HepG2 (cell line): ENCODE results near the gene FBXW5. TPM values are rescaled to one million over a fixed set of nuclear protein-coding genes. Genes with fewer than 3 reads are reported as not detected.

Source experiments
- AGO1 ChIP-seq: fragments of 200-400 bp; formaldehyde crosslinking; IDR thresholded peaks from 2 replicates; pipeline ENCODE4 v1.6.1; 2017; ENCODE audit warnings: mild to moderate bottlenecking, low read depth, low read length, moderate library complexity; ENCODE audit not compliant: poor library complexity, severe bottlenecking
- CENPX ChIP-seq: sonication (generic); formaldehyde crosslinking; IDR thresholded peaks from 2 replicates; pipeline ENCODE4 v1.9.0; 2021; ENCODE audit warnings: mild to moderate bottlenecking, missing genetic modification reagents, moderate library complexity
- DPF2 ChIP-seq: sonication (generic); formaldehyde crosslinking; IDR thresholded peaks from 2 replicates; pipeline ENCODE4 v1.4.0; 2020; ENCODE audit warnings: mild to moderate bottlenecking, low read depth, missing genetic modification reagents, borderline replicate concordance
- FLYWCH1 ChIP-seq: sonication (generic); formaldehyde crosslinking; IDR thresholded peaks from 2 replicates; pipeline ENCODE4 v1.8.1; 2023; ENCODE audit warnings: mild to moderate bottlenecking, missing genetic modification reagents
- FOXA1 ChIP-seq, 2 experiments: fragments of 450-650 bp in 1 of 2; sonication (generic) in 1 of 2; formaldehyde crosslinking in 1 of 2; IDR thresholded peaks; 2 replicates each; pipeline versions ENCODE4 v1.4.0 to v1.6.1; 2016 to 2020; ENCODE audit warnings: missing genetic modification reagents in 1 of 2
- GATAD1 ChIP-seq: IDR thresholded peaks from 2 replicates; pipeline ENCODE4 v1.6.1; 2016; ENCODE audit warnings: missing genetic modification reagents, missing compliant biosample characterization
- HMG20B ChIP-seq: conservative IDR thresholded peaks from 2 replicates; pipeline ENCODE4 v1.6.1; 2016; ENCODE audit warnings: missing genetic modification reagents, missing compliant biosample characterization
- KDM1A ChIP-seq: IDR thresholded peaks from 2 replicates; pipeline ENCODE4 v1.6.1; 2016; ENCODE audit warnings: missing compliant biosample characterization
- NFYC ChIP-seq: IDR thresholded peaks from 2 replicates; pipeline ENCODE4 v1.6.1; 2016; ENCODE audit warnings: missing genetic modification reagents, missing compliant biosample characterization
- PATZ1 ChIP-seq: sonication (generic); formaldehyde crosslinking; IDR thresholded peaks from 2 replicates; pipeline ENCODE4 v1.4.0; 2020; ENCODE audit warnings: missing genetic modification reagents
- PLRG1 ChIP-seq: fragments of 450-650 bp; conservative IDR thresholded peaks from 2 replicates; pipeline ENCODE4 v1.6.1; 2016
- RAD21 ChIP-seq: fragments of 450-650 bp; formaldehyde crosslinking; IDR thresholded peaks from 2 replicates; pipeline ENCODE4 v1.5.0; 2020; ENCODE audit warnings: mild to moderate bottlenecking
- SATB2 ChIP-seq: sonication (generic); formaldehyde crosslinking; IDR thresholded peaks from 2 replicates; pipeline ENCODE4 v1.5.0; 2020; ENCODE audit warnings: missing genetic modification reagents
- SKI ChIP-seq: fragments of 450-650 bp; IDR thresholded peaks from one replicate; pipeline ENCODE4 v1.6.1; 2018; ENCODE audit warnings: mild to moderate bottlenecking; ENCODE audit not compliant: partially characterized antibody
- SNAI1 ChIP-seq: sonication (generic); formaldehyde crosslinking; IDR thresholded peaks from 2 replicates; pipeline ENCODE4 v1.5.0; 2020; ENCODE audit warnings: mild to moderate bottlenecking, missing genetic modification reagents, borderline replicate concordance
- TBX2 ChIP-seq: sonication (generic); formaldehyde crosslinking; IDR thresholded peaks from 2 replicates; pipeline ENCODE4 v1.5.0; 2020; ENCODE audit warnings: missing genetic modification reagents, mild to moderate bottlenecking, borderline replicate concordance
- ZKSCAN8 ChIP-seq: IDR thresholded peaks from 2 replicates; pipeline ENCODE4 v1.6.1; 2016; ENCODE audit warnings: borderline replicate concordance, missing genetic modification reagents, missing compliant biosample characterization
- ZNF224 ChIP-seq: sonication (generic); formaldehyde crosslinking; IDR thresholded peaks from 2 replicates; pipeline ENCODE4 v1.5.0; 2020; ENCODE audit warnings: mild to moderate bottlenecking, missing genetic modification reagents
- ZNF343 ChIP-seq: sonication (generic); formaldehyde crosslinking; IDR thresholded peaks from 2 replicates; pipeline ENCODE4 v1.4.0; 2020; ENCODE audit warnings: mild to moderate bottlenecking, missing genetic modification reagents
- ZNF549 ChIP-seq: sonication (generic); formaldehyde crosslinking; IDR thresholded peaks from 2 replicates; pipeline ENCODE4 v1.5.0; 2020; ENCODE audit warnings: missing genetic modification reagents
- ZNF605 ChIP-seq: sonication (generic); formaldehyde crosslinking; IDR thresholded peaks from 2 replicates; pipeline ENCODE4 v1.8.0; 2022; ENCODE audit warnings: mild to moderate bottlenecking, missing genetic modification reagents
- ZNF772 ChIP-seq: sonication (generic); formaldehyde crosslinking; IDR thresholded peaks from 2 replicates; pipeline ENCODE4 v1.5.0; 2020; ENCODE audit warnings: mild to moderate bottlenecking, missing genetic modification reagents
- ZSCAN12 ChIP-seq: sonication (generic); formaldehyde crosslinking; IDR thresholded peaks from 2 replicates; pipeline ENCODE4 v1.9.0; 2021; ENCODE audit warnings: mild to moderate bottlenecking, missing genetic modification reagents
- polyA plus RNA-seq, 8 experiments: library from polyadenylated mRNA; depleted of rRNA in 3 of 8; stranded (reverse) in 7 of 8; unstranded in 1 of 8; fragments of >200 nt; fragmentation: Illumina TruSeq in 4 of 8; extraction: Trizol in 4 of 8; gene quantifications; 2 replicates each; pipeline versions ENCODE4 v1.2.1 to v1.2.3, GENCODE V29; 2011 to 2016; ENCODE audit warnings: low read depth in 4 of 8, missing spikeins in 1 of 8, mixed read lengths in 1 of 8; ENCODE audit not compliant: insufficient read depth in 1 of 8
- total RNA-seq, 5 experiments: library from RNA; depleted of rRNA; stranded (reverse); fragments of >200 nt; fragmentation: Illumina TruSeq; extraction: Trizol; gene quantifications; 2 replicates each; pipeline ENCODE4 v1.2.3, GENCODE V29; 2016; ENCODE audit warnings: low read depth in 1 of 5
- TF ChIP-seq, protein P1 (sequence below): sonication (generic); formaldehyde crosslinking; IDR thresholded peaks from 2 replicates; pipeline ENCODE4 v1.9.0; 2022; ENCODE audit warnings: missing genetic modification reagents, mild to moderate bottlenecking, borderline replicate concordance

Gene FBXW5
- total and polyA plus RNA-seq, 2 of the 13 experiments (the other 11 are each of a cell fraction or from before 2014, with no cell fraction given) = 52.0 to 60.4 TPM

DNA sequence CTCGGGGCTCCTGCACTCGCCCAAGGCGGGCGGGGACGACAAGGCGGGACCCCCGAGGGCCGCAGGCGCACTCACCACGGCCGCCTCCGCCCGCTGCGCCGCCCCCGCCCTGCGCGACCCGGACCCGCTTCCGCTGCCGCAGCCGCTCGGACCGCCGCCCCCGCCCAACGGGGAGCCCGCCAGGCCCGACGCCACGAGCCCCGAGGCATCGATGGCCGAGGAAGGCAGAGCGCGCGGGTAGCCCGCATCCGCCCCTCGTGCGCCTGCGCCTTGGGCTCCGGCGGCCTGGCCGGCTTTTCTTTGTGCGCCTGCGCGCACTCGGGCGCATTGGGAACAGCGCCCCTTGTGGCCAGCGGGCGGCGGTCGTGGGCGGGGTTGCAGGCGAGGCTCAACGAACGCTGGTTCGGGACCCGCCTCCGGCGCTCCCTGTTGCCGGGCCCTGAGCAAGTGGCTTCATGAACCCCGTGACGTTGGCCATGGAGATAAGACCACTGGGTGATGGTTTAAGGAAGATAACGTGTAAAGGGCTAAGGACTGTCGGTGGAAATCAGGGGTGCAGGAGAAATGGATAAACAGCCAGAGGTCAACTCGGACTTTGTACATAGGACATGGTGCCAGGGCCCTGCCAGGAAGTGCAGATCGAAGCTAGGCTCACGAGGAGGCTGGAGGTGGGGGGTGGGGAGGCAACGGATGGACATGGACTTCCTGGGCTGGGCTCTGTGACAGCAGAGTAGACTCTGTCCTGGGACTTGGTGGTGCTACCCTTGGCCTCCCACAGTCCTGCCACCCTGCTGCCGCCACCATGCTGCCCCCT, at the start of gene FBXW5, which contains the start of gene C8G (continued):
- TF ChIP-seq ZNF224 (CRISPR knock-in tag) = 0 out of 2 replicates have a peak, but pooled peaks have one; percentile 48
- peak; percentile 83 for TF ChIP-seq TBX2 (CRISPR knock-in tag)
- peak; percentile 36; the same call in 1 of the 2 replicates for TF ChIP-seq KDM1A (CRISPR knock-in tag)
- no peak for TF ChIP-seq FOXA1 (IDR thresholded peaks at IDR 0.05)
- 0 out of 2 replicates have a peak, but pooled peaks have one; percentile 17 for TF ChIP-seq FOXA1 (CRISPR knock-in tag; IDR thresholded peaks at IDR 0.05)
- peak; percentile 80; the same call in 1 of the 2 replicates for TF ChIP-seq ZNF605
- TF ChIP-seq FLYWCH1 = no peak
- TF ChIP-seq, protein P1, sequence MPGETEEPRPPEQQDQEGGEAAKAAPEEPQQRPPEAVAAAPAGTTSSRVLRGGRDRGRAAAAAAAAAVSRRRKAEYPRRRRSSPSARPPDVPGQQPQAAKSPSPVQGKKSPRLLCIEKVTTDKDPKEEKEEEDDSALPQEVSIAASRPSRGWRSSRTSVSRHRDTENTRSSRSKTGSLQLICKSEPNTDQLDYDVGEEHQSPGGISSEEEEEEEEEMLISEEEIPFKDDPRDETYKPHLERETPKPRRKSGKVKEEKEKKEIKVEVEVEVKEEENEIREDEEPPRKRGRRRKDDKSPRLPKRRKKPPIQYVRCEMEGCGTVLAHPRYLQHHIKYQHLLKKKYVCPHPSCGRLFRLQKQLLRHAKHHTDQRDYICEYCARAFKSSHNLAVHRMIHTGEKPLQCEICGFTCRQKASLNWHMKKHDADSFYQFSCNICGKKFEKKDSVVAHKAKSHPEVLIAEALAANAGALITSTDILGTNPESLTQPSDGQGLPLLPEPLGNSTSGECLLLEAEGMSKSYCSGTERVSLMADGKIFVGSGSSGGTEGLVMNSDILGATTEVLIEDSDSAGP (CRISPR knock-in tag) = peak; percentile 67; the same call in 1 of the 2 replicates
- TF ChIP-seq ZNF772 (CRISPR knock-in tag) = peak; percentile 74; the same call in 1 of the 2 replicates
- TF ChIP-seq SATB2 = no peak
- TF ChIP-seq HMG20B (CRISPR knock-in tag) = no peak
- peak; percentile 42; the same call in 1 of the 2 replicates for TF ChIP-seq ZNF343 (CRISPR knock-in tag)
- TF ChIP-seq PATZ1 (CRISPR knock-in tag) = peak; percentile 71; the same call in 1 of the 2 replicates
- peak; percentile 79 for TF ChIP-seq AGO1
- TF ChIP-seq SKI = no peak
- TF ChIP-seq SNAI1 (CRISPR knock-in tag) = no peak
- peak; percentile 75 for TF ChIP-seq GATAD1 (CRISPR knock-in tag)
- peak; percentile 14; the same call in 1 of the 2 replicates for TF ChIP-seq ZSCAN12 (CRISPR knock-in tag)
- peak; percentile 53; the same call in 1 of the 2 replicates for TF ChIP-seq DPF2 (CRISPR knock-in tag)
- no peak for TF ChIP-seq PLRG1
- peak; percentile 52; the same call in 1 of the 2 replicates for TF ChIP-seq RAD21 (CRISPR knock-in tag)
- TF ChIP-seq CENPX (CRISPR knock-in tag) = no peak
- no peak for TF ChIP-seq ZNF549 (CRISPR knock-in tag)
- peak; percentile 55; the same call in 1 of the 2 replicates for TF ChIP-seq ZKSCAN8 (CRISPR knock-in tag)
- TF ChIP-seq NFYC (CRISPR knock-in tag) = 0 out of 2 replicates have a peak, but pooled peaks have one; percentile 13
